Tibial nerve (tissue), 4 donors: Measurements from ENCODE around the gene GOLT1B. TPM values are rescaled to one million over a fixed set of nuclear protein-coding genes. Genes with fewer than 3 reads are reported as not detected.
A peak's percentile ranks its signal among the peaks of the same experiment; 100 is the strongest.

ENCODE experiments used
- DNase-seq, 2 donors: peaks; one replicate each; pipeline ENCODE4 v3.0.0-alpha.2; 2019; ENCODE audit warnings: low spot score in 2 of 2
- H3K27ac ChIP-seq, 4 donors: fragments of 200-600 bp; sonication (generic) in 3 of 4; one replicate each; pipeline ENCODE4 v1.5.1; 2017 to 2019; ENCODE audit warnings: mild to moderate bottlenecking in 1 of 4
- H3K27me3 ChIP-seq, 2 donors: fragments of 200-600 bp; sonication (generic) in 1 of 2; one replicate each; pipeline versions ENCODE4 v1.5.1 to v1.6.0; 2017 to 2019
- H3K36me3 ChIP-seq, 3 donors: fragments of 200-600 bp; sonication (generic); one replicate each; pipeline ENCODE4 v1.5.1; 2018 to 2019
- H3K4me1 ChIP-seq, 4 donors: fragments of 200-600 bp; sonication (generic) in 3 of 4; one replicate each; pipeline ENCODE4 v1.5.1; 2017 to 2019
- H3K4me3 ChIP-seq, 4 donors: fragments of 200-600 bp; sonication (generic) in 3 of 4; one replicate each; pipeline ENCODE4 v1.5.1; 2017 to 2019; ENCODE audit warnings: mild to moderate bottlenecking in 1 of 4, moderate library complexity in 1 of 4
- H3K9me3 ChIP-seq, 4 donors: fragments of 200-600 bp; sonication (generic) in 3 of 4; one replicate each; pipeline ENCODE4 v1.5.1; 2017 to 2019
- EP300 ChIP-seq, 2 donors: sonication (generic); formaldehyde crosslinking; IDR thresholded peaks; one replicate each; pipeline ENCODE4 v1.6.1; 2017; ENCODE audit warnings: antibody characterized with exemption in 2 of 2, mild to moderate bottlenecking in 1 of 2
- POLR2A ChIP-seq, 2 donors: fragments of 450-650 bp; IDR thresholded peaks; one replicate each; pipeline ENCODE4 v1.6.1; 2017; ENCODE audit warnings: antibody characterized with exemption in 2 of 2, mild to moderate bottlenecking in 2 of 2, moderate library complexity in 2 of 2
- WGBS, 2 donors: methylation state at CpG; one replicate each; pipeline ENCODE4 v1.1.5; 2018; 5-methylcytosine and 5-hydroxymethylcytosine counted together
- total RNA-seq, 4 donors: library from RNA; depleted of rRNA; stranded (reverse); fragments of >200 nt; gene quantifications; one replicate each; pipeline ENCODE4 v1.1.0, GENCODE V29; 2016
- TF ChIP-seq, protein P1 (sequence below), 5 experiments: fragments of 200-600 bp in 3 of 5; fragments of 450-650 bp in 2 of 5; sonication (generic) in 3 of 5; IDR thresholded peaks; one replicate each; pipeline ENCODE4 v1.5.1; 2016 to 2019; ENCODE audit warnings: antibody characterized with exemption in 5 of 5, mild to moderate bottlenecking in 3 of 5, moderate library complexity in 2 of 5

The GOLT1B gene
- total RNA-seq, 4 donors from 2014 or later, result 16.8 to 28.8 (median 18.8) TPM

DNA sequence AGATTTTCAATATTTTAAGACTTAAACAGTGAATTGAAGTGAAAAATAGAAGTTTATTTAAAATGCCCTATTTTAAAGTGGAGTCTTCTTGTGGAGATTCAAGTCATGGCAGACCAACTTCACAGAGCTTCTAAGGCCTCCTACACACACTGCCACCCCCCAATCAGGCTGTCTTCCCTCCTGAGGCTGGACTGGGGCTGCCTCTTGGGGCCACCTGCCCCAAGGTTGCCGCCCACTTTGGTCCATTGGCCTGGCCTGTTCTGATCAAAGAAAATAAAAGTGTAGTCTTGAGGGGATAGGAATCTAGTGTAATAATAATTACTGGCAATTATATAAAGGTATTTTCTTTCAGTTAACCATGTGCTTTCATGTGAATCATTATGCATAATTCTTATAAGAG is 1.3 kb downstream of the GOLT1B start:
- 69 to 82% methylated on average over 1 of the region's 1 CpG for WGBS, 2 donors

DNA sequence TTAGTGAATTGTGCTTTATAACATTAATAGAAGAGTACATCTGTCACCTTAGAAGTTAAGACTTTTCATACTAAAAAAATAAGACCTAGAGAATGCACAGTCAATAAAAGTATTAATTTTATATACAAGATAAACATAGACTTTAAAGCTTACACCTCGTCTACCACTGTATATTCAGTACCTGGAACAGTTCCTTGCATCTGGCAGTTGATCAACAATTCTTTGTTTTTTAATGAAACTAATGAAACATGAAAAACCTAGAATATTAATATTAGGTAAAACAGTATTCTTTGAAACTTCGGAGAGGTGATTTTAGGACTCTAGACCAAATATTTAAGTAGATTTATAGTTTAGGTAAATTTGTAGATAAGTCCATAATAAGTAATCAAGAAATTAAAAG is 4.3 kb downstream of the GOLT1B start:
- WGBS, 2 donors, result 45 to 59% methylated on average over 2 of the region's 2 CpGs

More for the DNA sequence above, 1.3 kb downstream of the GOLT1B start:
- no peak for DNase-seq
- Histone ChIP-seq H3K4me1 (peaks cover 0 to 58% (median 27%) of the 10 kb centered on the region in 4 donors), H3K4me3 (peak overlapping the region in 3 of 4 donors; percentile 76 to 97 (median 95)), H3K27ac (no peak overlapping the region), H3K27me3 (no peaks in the 10 kb centered on the region), H3K9me3 (no peaks in the 10 kb centered on the region), H3K36me3 (peaks cover 0 to 12% (median 0%) of the 10 kb centered on the region in 3 donors)
- TF ChIP-seq, protein P1, sequence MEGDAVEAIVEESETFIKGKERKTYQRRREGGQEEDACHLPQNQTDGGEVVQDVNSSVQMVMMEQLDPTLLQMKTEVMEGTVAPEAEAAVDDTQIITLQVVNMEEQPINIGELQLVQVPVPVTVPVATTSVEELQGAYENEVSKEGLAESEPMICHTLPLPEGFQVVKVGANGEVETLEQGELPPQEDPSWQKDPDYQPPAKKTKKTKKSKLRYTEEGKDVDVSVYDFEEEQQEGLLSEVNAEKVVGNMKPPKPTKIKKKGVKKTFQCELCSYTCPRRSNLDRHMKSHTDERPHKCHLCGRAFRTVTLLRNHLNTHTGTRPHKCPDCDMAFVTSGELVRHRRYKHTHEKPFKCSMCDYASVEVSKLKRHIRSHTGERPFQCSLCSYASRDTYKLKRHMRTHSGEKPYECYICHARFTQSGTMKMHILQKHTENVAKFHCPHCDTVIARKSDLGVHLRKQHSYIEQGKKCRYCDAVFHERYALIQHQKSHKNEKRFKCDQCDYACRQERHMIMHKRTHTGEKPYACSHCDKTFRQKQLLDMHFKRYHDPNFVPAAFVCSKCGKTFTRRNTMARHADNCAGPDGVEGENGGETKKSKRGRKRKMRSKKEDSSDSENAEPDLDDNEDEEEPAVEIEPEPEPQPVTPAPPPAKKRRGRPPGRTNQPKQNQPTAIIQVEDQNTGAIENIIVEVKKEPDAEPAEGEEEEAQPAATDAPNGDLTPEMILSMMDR (IDR thresholded peaks at IDR 0.05), result no peak
- no peak for TF ChIP-seq POLR2A (IDR thresholded peaks at IDR 0.05)
- TF ChIP-seq EP300 (IDR thresholded peaks at IDR 0.05), result no peak

DNA sequence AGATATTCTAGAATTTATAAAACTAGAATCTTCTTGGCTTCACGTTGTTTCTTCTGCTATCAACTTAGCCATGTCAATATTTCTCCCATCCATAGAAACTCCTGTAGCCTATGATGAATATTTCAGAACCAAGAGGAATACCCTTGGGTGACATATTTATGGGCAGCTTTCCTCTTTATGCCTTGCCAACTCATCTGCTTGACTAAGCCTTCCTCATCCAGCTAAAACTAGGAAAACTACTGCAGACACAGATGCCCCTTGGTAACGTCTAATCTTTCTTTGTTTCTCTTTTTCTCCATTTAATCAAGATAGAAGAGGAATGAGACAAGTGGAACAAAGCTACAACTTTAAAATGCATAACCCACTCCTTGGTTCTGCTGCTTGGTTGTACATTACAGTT is 6.3 kb downstream of the GOLT1B start:
- DNase-seq, result no peak
- H3K4me3 ChIP-seq, result no peak overlapping the region
- WGBS, 2 donors, result 73 to 74% methylated on average over 2 of the region's 2 CpGs
- peaks cover 0 to 22% (median 0%) of the 10 kb centered on the region in 3 donors for H3K36me3 ChIP-seq
- peaks cover 0 to 26% (median 11%) of the 10 kb centered on the region in 4 donors for H3K4me1 ChIP-seq
- H3K27me3 ChIP-seq, result no peaks in the 10 kb centered on the region
- no peaks in the 10 kb centered on the region for H3K9me3 ChIP-seq
- no peak overlapping the region for H3K27ac ChIP-seq
- TF ChIP-seq, protein P1 (IDR thresholded peaks at IDR 0.05), result no peak

More for the DNA sequence above, 4.3 kb downstream of the GOLT1B start:
- no peak overlapping the region for H3K4me3 ChIP-seq
- H3K27me3 ChIP-seq, result no peaks in the 10 kb centered on the region
- no peak overlapping the region for H3K27ac ChIP-seq
- H3K36me3 ChIP-seq, result peaks cover 0 to 12% (median 0%) of the 10 kb centered on the region in 3 donors
- peaks cover 0 to 33% (median 15%) of the 10 kb centered on the region in 4 donors for H3K4me1 ChIP-seq
- no peaks in the 10 kb centered on the region for H3K9me3 ChIP-seq
- no peak for DNase-seq
- TF ChIP-seq, protein P1 (IDR thresholded peaks at IDR 0.05), result no peak
- no peak for TF ChIP-seq EP300 (IDR thresholded peaks at IDR 0.05)
- no peak for TF ChIP-seq POLR2A (IDR thresholded peaks at IDR 0.05)

DNA sequence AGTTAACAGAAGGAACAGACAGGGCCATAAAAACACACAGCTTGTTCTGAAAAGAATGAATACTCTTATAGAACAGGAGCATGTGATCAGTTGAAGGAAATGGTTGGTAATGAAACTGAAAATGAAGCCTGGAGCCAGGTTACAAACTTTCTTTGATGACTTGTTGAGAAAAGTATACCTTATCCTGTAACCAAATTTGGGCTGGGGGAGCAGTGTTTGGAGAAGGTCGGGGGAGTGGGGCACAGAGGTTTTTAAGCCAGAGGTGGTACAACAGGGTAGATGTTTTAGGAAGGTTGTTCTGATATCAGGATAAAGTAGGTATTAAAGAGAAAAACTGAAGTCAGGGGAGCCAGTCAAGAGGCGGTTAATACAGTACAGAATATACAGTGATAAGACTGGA is 8.2 kb downstream of the GOLT1B start:
- peaks cover 0 to 40% (median 2%) of the 10 kb centered on the region in 3 donors for H3K36me3 ChIP-seq
- H3K27ac ChIP-seq, result no peak overlapping the region
- no peaks in the 10 kb centered on the region for H3K9me3 ChIP-seq
- WGBS, 2 donors, result 44 to 46% methylated on average over 2 of the region's 2 CpGs
- TF ChIP-seq EP300 (IDR thresholded peaks at IDR 0.05) (no peak), POLR2A (IDR thresholded peaks at IDR 0.05) (no peak)
- TF ChIP-seq, protein P1 (IDR thresholded peaks at IDR 0.05), result no peak
- H3K4me1 ChIP-seq, result peaks cover 0 to 6% (median 0%) of the 10 kb centered on the region in 4 donors
- no peaks in the 10 kb centered on the region for H3K27me3 ChIP-seq
- no peak for DNase-seq
- H3K4me3 ChIP-seq, result no peak overlapping the region

DNA sequence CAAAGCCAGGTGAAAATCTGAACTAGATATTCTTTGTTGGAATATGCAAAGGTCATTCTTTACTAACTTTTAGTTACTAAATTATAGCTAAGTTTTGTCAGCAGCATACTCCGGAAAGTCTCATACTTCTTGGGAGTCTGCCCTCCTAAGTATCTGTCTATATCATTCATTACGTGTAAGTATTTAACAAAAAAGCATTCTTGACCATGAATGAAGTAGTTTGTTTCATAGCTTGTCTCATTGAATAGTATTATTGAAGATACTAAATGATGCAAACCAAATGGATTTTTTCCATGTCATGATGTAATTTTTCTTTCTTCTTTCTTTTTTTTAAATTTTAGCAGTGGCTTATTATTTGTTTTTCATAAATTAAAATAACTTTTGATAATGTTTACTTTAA is 14.7 kb downstream of the GOLT1B start:
- Histone ChIP-seq H3K4me1 (no peaks in the 10 kb centered on the region), H3K36me3 (peaks cover 0 to 44% (median 2%) of the 10 kb centered on the region in 3 donors), H3K4me3 (no peak overlapping the region), H3K9me3 (no peaks in the 10 kb centered on the region), H3K27me3 (no peaks in the 10 kb centered on the region), H3K27ac (no peak overlapping the region)
- no peak for TF ChIP-seq EP300 (IDR thresholded peaks at IDR 0.05)
- no peak for DNase-seq
- WGBS, 2 donors, result 36 to 56% methylated on average over 2 of the region's 2 CpGs

DNA sequence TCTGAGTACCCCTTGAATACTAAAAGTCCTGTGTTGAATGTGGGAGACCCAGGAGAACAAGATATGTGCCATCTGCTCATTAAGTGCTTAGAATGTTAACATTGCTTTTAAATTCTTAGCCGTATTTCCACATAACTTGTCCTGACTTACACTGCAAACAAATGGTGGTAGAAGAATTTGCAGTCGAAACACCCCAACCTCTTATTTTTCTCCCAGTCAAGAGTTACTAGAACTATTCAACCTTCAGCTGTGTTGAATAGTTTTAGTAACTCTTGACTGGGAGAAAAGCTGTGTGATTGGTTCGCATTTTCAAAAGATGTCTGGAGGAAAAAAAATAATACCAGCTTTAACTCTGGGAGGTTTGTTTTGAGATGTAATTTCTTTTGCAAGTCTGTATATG is 16.9 kb downstream of the GOLT1B start:
- H3K27ac ChIP-seq, result no peak overlapping the region
- H3K4me1 ChIP-seq, result no peaks in the 10 kb centered on the region
- no peak overlapping the region for H3K4me3 ChIP-seq
- no peaks in the 10 kb centered on the region for H3K27me3 ChIP-seq
- H3K9me3 ChIP-seq, result no peaks in the 10 kb centered on the region
- peaks cover 0 to 32% (median 0%) of the 10 kb centered on the region in 3 donors for H3K36me3 ChIP-seq
- no peak for TF ChIP-seq EP300 (IDR thresholded peaks at IDR 0.05)
- TF ChIP-seq, protein P1 (IDR thresholded peaks at IDR 0.05), result no peak
- no peak for TF ChIP-seq POLR2A (IDR thresholded peaks at IDR 0.05)
- WGBS, 2 donors, result 91 to 96% methylated on average over 3 of the region's 3 CpGs
- no peak for DNase-seq
